Occipital lobe (tissue), 1 donor: ENCODE data around the gene MAGEA1. TPM values are rescaled to one million over a fixed set of nuclear protein-coding genes. Genes with fewer than 3 reads are reported as not detected.

ENCODE experiments used
- total RNA-seq: library from RNA; depleted of rRNA; stranded (reverse); fragments of >200 nt; gene quantifications from one replicate; pipeline ENCODE4 v1.2.3, GENCODE V29; 2014

MAGEA1 gene
- total RNA-seq, 1 donor from 2014 or later: not detected

Other genes starting within 250 kb of the MAGEA1 start
- gene PNMA5, start 185.2 kb upstream of the MAGEA1 start, total RNA-seq: 3.0 TPM
- gene PNMA3, start 122.8 kb upstream of the MAGEA1 start, total RNA-seq: 11.5 TPM
- 18.1 TPM for gene PNMA6A, start 106.8 kb upstream of the MAGEA1 start, total RNA-seq
- 0.16 TPM for gene PNMA6F, start 142.5 kb downstream of the MAGEA1 start, total RNA-seq
- 7.8 TPM for gene ZNF275, start 154.9 kb downstream of the MAGEA1 start, total RNA-seq
- gene PNMA6E, start 222.1 kb downstream of the MAGEA1 start, total RNA-seq: not detected
- 1.9 TPM for gene ZFP92, start 232.2 kb downstream of the MAGEA1 start, total RNA-seq